ENCODE results near the gene GOLGA1. TPM values are rescaled to one million over a fixed set of nuclear protein-coding genes. Genes with fewer than 3 reads are reported as not detected.

The GOLGA1 gene
- polyA plus RNA-seq, 3 donors, result 3.1 to 15.7 (median 8.0) TPM

DNA sequence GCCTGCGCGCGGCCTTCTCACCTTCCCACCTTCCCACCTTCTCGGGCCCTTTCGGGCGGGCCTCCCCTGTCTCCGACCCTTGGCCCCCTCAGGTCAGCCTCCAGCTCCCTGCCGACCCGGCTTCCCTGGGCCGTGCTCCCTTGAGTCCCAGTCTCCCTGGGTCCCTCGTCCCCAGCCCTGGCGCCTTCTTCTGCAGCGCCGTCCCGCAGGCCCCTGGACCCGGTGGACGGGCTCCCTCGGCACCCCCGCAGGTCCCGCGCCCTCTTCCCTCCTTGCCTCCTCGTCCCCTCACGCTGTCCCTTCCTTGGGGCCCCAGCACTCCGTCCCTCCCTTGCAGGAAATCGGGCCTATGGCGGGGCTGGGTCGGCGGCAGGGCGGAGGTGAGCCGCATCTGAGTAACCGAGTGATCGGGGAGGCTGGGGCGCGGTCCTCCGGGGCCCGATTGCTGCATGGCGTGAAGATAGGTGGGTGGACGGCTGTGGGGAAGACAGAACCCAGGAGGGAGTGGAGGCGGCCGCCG, 71.4 kb downstream of the GOLGA1 start:
- DNase-seq, result no peak
- Histone ChIP-seq H3K9me3 (replicated peaks in 1 of 2; ENCODE audit: control insufficient read depth in 1 of 2, insufficient read depth in 1 of 2, low read length in 2 of 2) (no peaks in the 10 kb centered on the region), H3K4me3 (replicated peaks in 1 of 3; ENCODE audit: low read depth in 2 of 3, low read length in 3 of 3) (peak overlapping the region; percentile 86 to 95 (median 95)), H3K4me1 (ENCODE audit: control insufficient read depth in 1 of 2, insufficient read depth in 2 of 2, low read length in 2 of 2) (peaks cover 46 to 52% of the 10 kb centered on the region in 2 donors), H3K9ac (ENCODE audit: insufficient read depth, low read length, poor library complexity, severe bottlenecking) (peak overlapping the region; percentile 95), H3K4me2 (replicated peaks; ENCODE audit: extremely low read depth, low read length, poor library complexity, severe bottlenecking) (peak overlapping the region; percentile 94), H4K20me1 (ENCODE audit: insufficient read depth, low read length) (peaks cover 43% of the 10 kb centered on the region), H3K79me2 (ENCODE audit: insufficient read depth, low read length) (peaks cover 71% of the 10 kb centered on the region), H3K27ac (ENCODE audit: low read depth in 1 of 2, low read length in 2 of 2) (peak overlapping the region; percentile 18 to 97), H3K27me3 (ENCODE audit: control insufficient read depth in 2 of 2, insufficient read depth in 2 of 2, low read length in 2 of 2) (no peaks in the 10 kb centered on the region), H3K36me3 (replicated peaks in 1 of 2; ENCODE audit: control insufficient read depth in 1 of 2, insufficient read depth in 2 of 2, low read length in 2 of 2) (peaks cover 11 to 14% of the 10 kb centered on the region in 2 donors), H2AFZ (ENCODE audit: insufficient read depth, low read depth, low read length, poor library complexity, severe bottlenecking) (peak overlapping the region; percentile 96)
- Mint-ChIP-seq H3K4me3 (peak overlapping the region; percentile 84 to 92), H3K27ac (peak overlapping the region; percentile 80 to 94 (median 92)), H3K27me3 (ENCODE audit: low read depth in 3 of 3) (peaks cover 0 to 1% (median 0%) of the 10 kb centered on the region in 3 donors), H3K36me3 (peaks cover 16 to 17% of the 10 kb centered on the region in 2 donors), H3K9me3 (peaks cover 0 to 2% (median 0%) of the 10 kb centered on the region in 7 donors), H3K4me1 (peaks cover 47% of the 10 kb centered on the region)
- TF ChIP-seq, protein P1, sequence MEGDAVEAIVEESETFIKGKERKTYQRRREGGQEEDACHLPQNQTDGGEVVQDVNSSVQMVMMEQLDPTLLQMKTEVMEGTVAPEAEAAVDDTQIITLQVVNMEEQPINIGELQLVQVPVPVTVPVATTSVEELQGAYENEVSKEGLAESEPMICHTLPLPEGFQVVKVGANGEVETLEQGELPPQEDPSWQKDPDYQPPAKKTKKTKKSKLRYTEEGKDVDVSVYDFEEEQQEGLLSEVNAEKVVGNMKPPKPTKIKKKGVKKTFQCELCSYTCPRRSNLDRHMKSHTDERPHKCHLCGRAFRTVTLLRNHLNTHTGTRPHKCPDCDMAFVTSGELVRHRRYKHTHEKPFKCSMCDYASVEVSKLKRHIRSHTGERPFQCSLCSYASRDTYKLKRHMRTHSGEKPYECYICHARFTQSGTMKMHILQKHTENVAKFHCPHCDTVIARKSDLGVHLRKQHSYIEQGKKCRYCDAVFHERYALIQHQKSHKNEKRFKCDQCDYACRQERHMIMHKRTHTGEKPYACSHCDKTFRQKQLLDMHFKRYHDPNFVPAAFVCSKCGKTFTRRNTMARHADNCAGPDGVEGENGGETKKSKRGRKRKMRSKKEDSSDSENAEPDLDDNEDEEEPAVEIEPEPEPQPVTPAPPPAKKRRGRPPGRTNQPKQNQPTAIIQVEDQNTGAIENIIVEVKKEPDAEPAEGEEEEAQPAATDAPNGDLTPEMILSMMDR (IDR thresholded peaks at IDR 0.05), result no peak
- WGBS (ENCODE audit: insufficient coverage), result 0% methylated on average over 31 of the region's 41 CpGs
- intact Hi-C loops (cut with micrococcal nuclease), result loop anchor here in 1 of 2 donors (10.0 kb wide), 1 partner anchor 275 kb away; the partner anchor contains the start of gene SCAI

DNA sequence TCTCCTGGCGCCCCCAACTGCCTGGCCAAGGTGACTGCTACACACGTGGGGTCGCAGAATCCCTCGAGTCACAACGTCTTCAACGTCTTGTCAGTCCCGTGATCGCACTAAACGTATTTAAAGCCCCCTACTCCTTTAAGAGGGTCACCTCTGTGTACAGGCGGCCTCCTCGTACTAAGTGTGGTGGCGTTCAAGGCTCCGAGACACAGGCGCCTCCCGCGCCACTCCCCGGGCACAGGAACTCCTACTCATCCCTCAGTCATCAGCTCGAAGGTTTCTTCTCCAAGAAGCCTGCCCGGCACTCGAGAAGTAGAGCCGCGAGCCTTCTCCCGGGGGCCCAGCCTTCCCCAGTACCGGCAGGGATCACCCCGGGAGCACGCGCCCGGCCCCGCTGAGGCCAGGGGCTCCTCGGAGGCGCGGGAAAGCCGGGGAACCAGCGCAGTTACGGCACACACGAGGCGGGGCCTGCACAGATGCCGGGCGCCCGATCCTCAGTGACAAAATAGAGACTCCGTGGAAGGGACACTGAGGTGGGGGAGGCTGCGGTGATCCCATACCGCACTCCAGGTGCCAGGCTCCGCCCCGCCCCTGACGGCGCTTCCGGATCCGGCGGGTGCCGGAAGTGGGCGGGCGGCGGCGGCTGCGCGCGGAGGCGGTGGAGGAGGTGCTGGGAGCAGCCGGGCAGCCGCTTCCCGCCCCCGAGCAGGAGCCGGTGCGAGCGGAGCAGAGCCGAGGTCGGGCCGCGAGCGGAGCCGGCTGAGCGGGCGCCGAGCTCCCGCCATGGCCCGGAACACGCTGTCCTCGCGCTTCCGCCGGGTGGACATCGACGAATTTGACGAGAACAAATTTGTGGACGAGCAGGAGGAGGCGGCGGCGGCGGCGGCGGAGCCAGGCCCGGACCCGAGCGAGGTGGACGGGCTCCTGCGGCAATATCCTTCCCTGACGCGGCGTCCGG, 72.1 kb downstream of the GOLGA1 start:
- H3K9ac ChIP-seq (ENCODE audit: insufficient read depth, low read length, poor library complexity, severe bottlenecking), result peak overlapping the region; percentile 95
- intact Hi-C loops (cut with micrococcal nuclease), result loop anchor here in 1 of 2 donors (10.0 kb wide), 1 partner anchor 276 kb away; the partner anchor contains the start of gene SCAI
- H3K27me3 ChIP-seq (ENCODE audit: control insufficient read depth in 2 of 2, insufficient read depth in 2 of 2, low read length in 2 of 2), result no peaks in the 10 kb centered on the region
- Mint-ChIP-seq H3K4me3 (peak overlapping the region; percentile 84 to 92), H3K4me1 (peaks cover 49% of the 10 kb centered on the region), H3K36me3 (peaks cover 13% of the 10 kb centered on the region in 2 donors), H3K27me3 (ENCODE audit: low read depth in 3 of 3) (peaks cover 0 to 1% (median 0%) of the 10 kb centered on the region in 3 donors), H3K9me3 (peaks cover 0 to 2% (median 0%) of the 10 kb centered on the region in 7 donors), H3K27ac (peak overlapping the region; percentile 91 to 97 (median 95))
- no peaks in the 10 kb centered on the region for H3K9me3 ChIP-seq (replicated peaks in 1 of 2; ENCODE audit: control insufficient read depth in 1 of 2, insufficient read depth in 1 of 2, low read length in 2 of 2)
- TF ChIP-seq, protein P1 (IDR thresholded peaks at IDR 0.05), result no peak
- H3K4me2 ChIP-seq (replicated peaks; ENCODE audit: extremely low read depth, low read length, poor library complexity, severe bottlenecking), result peak overlapping the region; percentile 94
- H3K4me1 ChIP-seq (ENCODE audit: control insufficient read depth in 1 of 2, insufficient read depth in 2 of 2, low read length in 2 of 2), result peaks cover 47 to 52% of the 10 kb centered on the region in 2 donors
- WGBS (ENCODE audit: insufficient coverage), result under 1% methylated on average over 96 of the region's 101 CpGs
- H3K36me3 ChIP-seq (replicated peaks in 1 of 2; ENCODE audit: control insufficient read depth in 1 of 2, insufficient read depth in 2 of 2, low read length in 2 of 2), result peaks cover 5 to 7% of the 10 kb centered on the region in 2 donors
- peak overlapping the region; percentile 93 to 97 for H3K27ac ChIP-seq (ENCODE audit: low read depth in 1 of 2, low read length in 2 of 2)
- peak overlapping the region; percentile 86 to 95 (median 95) for H3K4me3 ChIP-seq (replicated peaks in 1 of 3; ENCODE audit: low read depth in 2 of 3, low read length in 3 of 3)
- peaks cover 63% of the 10 kb centered on the region for H3K79me2 ChIP-seq (ENCODE audit: insufficient read depth, low read length)
- DNase-seq, result peak; percentile 75 to 79 (median 78)
- H4K20me1 ChIP-seq (ENCODE audit: insufficient read depth, low read length), result peaks cover 36% of the 10 kb centered on the region
- peak overlapping the region; percentile 96 for H2AFZ ChIP-seq (ENCODE audit: insufficient read depth, low read depth, low read length, poor library complexity, severe bottlenecking)
